OCI-LY7 (cell line): Measurements from ENCODE around the gene NTSR1. TPM values are rescaled to one million over a fixed set of nuclear protein-coding genes. Genes with fewer than 3 reads are reported as not detected.

Source experiments
- BruUV-seq: library from RNA; stranded (reverse); fragments of 400-500 nt; replicated peaks from 2 replicates; lab custom pipeline; 2021; lab: Mats Ljungman, UMichigan
- CTCF ChIA-PET: fragments of 300-600 bp; sonication (Branson Sonifier 250); formaldehyde crosslinking; loops from one replicate; lab custom pipeline; 2022; ENCODE audit warnings: antibody characterized with exemption; ENCODE audit not compliant: unreplicated experiment; lab: Charles Lee
- POLR2A ChIA-PET: fragments of 300-600 bp; sonication (Branson Sonifier 250); formaldehyde crosslinking; loops from one replicate; lab custom pipeline; 2022; ENCODE audit warnings: antibody characterized with exemption; lab: Charles Lee
- DNase-seq: peaks from one replicate; pipeline ENCODE4 v3.0.0-alpha.2; 2015; ENCODE audit warnings: low spot score
- H2AFZ ChIP-seq: fragments of 200-600 bp; sonication (generic), shearing (Covaris generic); 2 replicates; pipeline ENCODE4 v1.6.1; 2014; ENCODE audit warnings: mild to moderate bottlenecking, antibody characterized with exemption, low read length, moderate library complexity
- H3K27ac ChIP-seq: fragments of 200-600 bp; sonication (generic); 2 replicates; pipeline ENCODE4 v1.5.1; 2014; ENCODE audit warnings: mixed run types, low read depth, mild to moderate bottlenecking, moderate library complexity, low read length, inconsistent platforms; ENCODE audit not compliant: poor library complexity, severe bottlenecking
- H3K36me3 ChIP-seq: fragments of 200-600 bp; sonication (generic); 2 replicates; pipeline ENCODE4 v1.6.1; 2014; ENCODE audit warnings: mild to moderate bottlenecking, antibody characterized with exemption, low read length, moderate library complexity, mixed read lengths; ENCODE audit not compliant: insufficient read depth
- H3K4me1 ChIP-seq: fragments of 200-600 bp; sonication (generic); 2 replicates; pipeline ENCODE4 v1.5.1; 2014; ENCODE audit warnings: mild to moderate bottlenecking, low read length; ENCODE audit not compliant: insufficient read depth, poor library complexity, severe bottlenecking
- H3K4me2 ChIP-seq: fragments of 200-600 bp; sonication (generic); 2 replicates; pipeline ENCODE4 v1.6.1; 2014; ENCODE audit warnings: mild to moderate bottlenecking, low read length
- H3K4me3 ChIP-seq: fragments of 200-600 bp; sonication (generic); 2 replicates; pipeline ENCODE4 v1.5.1; 2014; ENCODE audit warnings: mild to moderate bottlenecking, low read depth, low read length; ENCODE audit not compliant: poor library complexity, severe bottlenecking
- H3K79me2 ChIP-seq: fragments of 200-600 bp; sonication (generic); 2 replicates; pipeline ENCODE4 v1.6.1; 2016; ENCODE audit warnings: low read depth, mild to moderate bottlenecking, low read length, moderate library complexity, mixed read lengths; ENCODE audit not compliant: insufficient read depth
- H3K9me2 ChIP-seq: fragments of 200-600 bp; sonication (generic); 2 replicates; pipeline ENCODE4 v1.6.1; 2016; ENCODE audit warnings: mild to moderate bottlenecking, low read length, mixed read lengths; ENCODE audit not compliant: insufficient read depth
- H3K9me3 ChIP-seq: fragments of 200-600 bp; sonication (generic); 2 replicates; pipeline ENCODE4 v1.6.1; 2014; ENCODE audit warnings: mild to moderate bottlenecking, mixed run types, low read length, mixed read lengths
- H4K20me1 ChIP-seq: fragments of 200-600 bp; sonication (generic); 2 replicates; pipeline ENCODE4 v1.6.1; 2014; ENCODE audit warnings: mild to moderate bottlenecking, antibody characterized with exemption, low read length, moderate library complexity, mixed read lengths; ENCODE audit not compliant: insufficient read depth
- CTCF ChIP-seq: fragments of 200-600 bp; sonication (generic); conservative IDR thresholded peaks from 2 replicates; pipeline ENCODE4 v1.5.1; 2014; ENCODE audit warnings: mild to moderate bottlenecking, antibody characterized with exemption, low read length, moderate library complexity, mixed read lengths
- EZH2phosphoT487 ChIP-seq: fragments of 200-600 bp; sonication (generic); IDR thresholded peaks from 2 replicates; pipeline ENCODE4 v1.6.1; 2018; ENCODE audit warnings: low read depth, borderline replicate concordance, mild to moderate bottlenecking, mixed run types, antibody characterized with exemption, low read length, moderate library complexity, mixed read lengths
- intact Hi-C: fragments of 100-400 bp; cut with micrococcal nuclease; formaldehyde crosslinking; loops from one replicate; pipeline ENCODE4 v1.10.0; 2022; ENCODE audit not compliant: unreplicated experiment
- total RNA-seq, 2 experiments: library from RNA; depleted of rRNA in 1 of 2; stranded (reverse); fragments of >200 nt in 1 of 2; shearing (Covaris generic) in 1 of 2; gene quantifications; 2 replicates each; pipeline ENCODE4 v1.2.3, GENCODE V29; 2014 to 2022

Gene NTSR1
- total RNA-seq, 2 experiments from 2014 or later = not detected

- Histone ChIP-seq H3K9me2 (no peaks in the 10 kb centered on the region), H3K79me2 (no peaks in the 10 kb centered on the region), H4K20me1 (no peaks in the 10 kb centered on the region), H3K4me1 (peaks cover 37% of the 10 kb centered on the region), H3K4me2 (no peak overlapping the region), H2AFZ (no peak overlapping the region), H3K9me3 (no peaks in the 10 kb centered on the region), H3K36me3 (no peaks in the 10 kb centered on the region), H3K4me3 (no peak overlapping the region), H3K27ac (no peak overlapping the region)
- no TSS peak for BruUV-seq
- intact Hi-C loops = no loop called here
- TF ChIP-seq CTCF = no peak
- TF ChIP-seq EZH2phosphoT487 = no peak
- DNase-seq = no peak
- CTCF ChIA-PET = no interaction called here
- POLR2A ChIA-PET = interaction anchor here (0.6 kb wide), 1 partner anchor 52 kb away, joined by 5 read pairs; no protein-coding TSS in a partner anchor
These were observed 62.9 kb downstream of the NTSR1 start for GRCh38 chr20:62771396-62772102.

GRCh38 chr20:62772103-62772611, 63.5 kb downstream of the NTSR1 start:
- Histone ChIP-seq H3K9me3 (no peaks in the 10 kb centered on the region), H3K9me2 (no peaks in the 10 kb centered on the region), H3K4me3 (no peak overlapping the region), H3K4me1 (peaks cover 42% of the 10 kb centered on the region), H3K79me2 (no peaks in the 10 kb centered on the region), H2AFZ (no peak overlapping the region), H3K36me3 (no peaks in the 10 kb centered on the region), H3K4me2 (no peak overlapping the region), H4K20me1 (no peaks in the 10 kb centered on the region), H3K27ac (no peak overlapping the region)
- intact Hi-C loops = no loop called here
- no TSS peak for BruUV-seq
- TF ChIP-seq CTCF = no peak
- no peak for TF ChIP-seq EZH2phosphoT487
- CTCF ChIA-PET = no interaction called here
- POLR2A ChIA-PET = no interaction called here
- DNase-seq = no peak

- intact Hi-C loops = no loop called here
- no peak overlapping the region for H3K27ac ChIP-seq
- ChIA-PET POLR2A (no interaction called here), CTCF (no interaction called here)
- H3K9me3 ChIP-seq = no peaks in the 10 kb centered on the region
- H3K4me1 ChIP-seq = peaks cover 46% of the 10 kb centered on the region
- H4K20me1 ChIP-seq = no peaks in the 10 kb centered on the region
- no peak overlapping the region for H2AFZ ChIP-seq
- TF ChIP-seq CTCF (no peak), EZH2phosphoT487 (no peak)
- no peaks in the 10 kb centered on the region for H3K79me2 ChIP-seq
- H3K9me2 ChIP-seq = no peaks in the 10 kb centered on the region
- no peak for DNase-seq
- no peaks in the 10 kb centered on the region for H3K36me3 ChIP-seq
- no TSS peak for BruUV-seq
- H3K4me2 ChIP-seq = no peak overlapping the region
- no peak overlapping the region for H3K4me3 ChIP-seq
These were observed 64.0 kb downstream of the NTSR1 start for GRCh38 chr20:62772619-62772989.
